HG02763 (cell line): Measurements from ENCODE around the gene SPDYE8.
"Not testable (repeated sequence)": the region's sequence is repeated elsewhere in the genome, so short reads cannot be mapped to it uniquely, and the experiment has no call there.

Experiments used
- ATAC-seq: cut with Tn5 transposase; IDR thresholded peaks from one replicate; pipeline ENCODE4 v1.9.1; 2021; ENCODE audit warnings: mild to moderate bottlenecking, moderate library complexity; ENCODE audit not compliant: unreplicated experiment

The SPDYE8 gene

GRCh38 chr7:73029666-73030065 is at the start of gene SPDYE8:
SPDYE8 (minus strand) TSS chr7:73029766; CDS start chr7:73027966, 1,800 bp downstream.
- ATAC-seq: not testable (repeated sequence)

GRCh38 chr7:73057811-73058210 is 28.2 kb upstream of the SPDYE8 start, which contains the start of gene SPDYE11:
SPDYE11 (minus strand) TSS chr7:73057911; CDS start chr7:73056111, 1,800 bp downstream.
- ATAC-seq: not testable (repeated sequence)

- ATAC-seq: not testable (repeated sequence)
Observed at GRCh38 chr7:73006491-73006890, 23.1 kb downstream of the SPDYE8 start.

GRCh38 chr7:73005693-73006447 is 23.7 kb downstream of the SPDYE8 start:
- ATAC-seq: peak; percentile 88

- peak; percentile 87 for ATAC-seq
Observed at GRCh38 chr7:73005356-73005692, 24.2 kb downstream of the SPDYE8 start.

GRCh38 chr7:72997887-72998468 is 31.6 kb downstream of the SPDYE8 start:
- ATAC-seq: not testable (repeated sequence)

- not testable (repeated sequence) for ATAC-seq
Observed at GRCh38 chr7:72997447-72997846, 32.1 kb downstream of the SPDYE8 start.

- not testable (repeated sequence) for ATAC-seq
Observed at GRCh38 chr7:72995484-72995883, 34.1 kb downstream of the SPDYE8 start.

GRCh38 chr7:72990146-72990913 is 39.2 kb downstream of the SPDYE8 start:
- not testable (repeated sequence) for ATAC-seq

GRCh38 chr7:72982084-72982483 is 47.5 kb downstream of the SPDYE8 start:
- ATAC-seq: not testable (repeated sequence)

- ATAC-seq: not testable (repeated sequence)
Observed at GRCh38 chr7:72980382-72980781, 49.2 kb downstream of the SPDYE8 start.

GRCh38 chr7:72976434-72976833 is 53.1 kb downstream of the SPDYE8 start:
- ATAC-seq: not testable (repeated sequence)

GRCh38 chr7:72975656-72976286 is 53.8 kb downstream of the SPDYE8 start:
- ATAC-seq: not testable (repeated sequence)

GRCh38 chr7:72974781-72975180 is 54.8 kb downstream of the SPDYE8 start:
- ATAC-seq: not testable (repeated sequence)

- not testable (repeated sequence) for ATAC-seq
Observed at GRCh38 chr7:72971505-72971904, 58.1 kb downstream of the SPDYE8 start.
